PC-9 (cell line): ENCODE measurements around the gene PRUNE2.

ENCODE experiments used
- EZH2 ChIP-seq: fragments of 200-600 bp; sonication (generic); IDR thresholded peaks from 2 replicates; pipeline ENCODE4 v1.8.0; 2017; ENCODE audit warnings: antibody characterized with exemption, low read depth
- TF ChIP-seq, protein P1 (sequence below): fragments of 200-600 bp; sonication (generic); conservative IDR thresholded peaks from 2 replicates; pipeline ENCODE4 v1.6.1; 2017; ENCODE audit warnings: mixed run types, antibody characterized with exemption, mild to moderate bottlenecking, moderate library complexity

DNA sequence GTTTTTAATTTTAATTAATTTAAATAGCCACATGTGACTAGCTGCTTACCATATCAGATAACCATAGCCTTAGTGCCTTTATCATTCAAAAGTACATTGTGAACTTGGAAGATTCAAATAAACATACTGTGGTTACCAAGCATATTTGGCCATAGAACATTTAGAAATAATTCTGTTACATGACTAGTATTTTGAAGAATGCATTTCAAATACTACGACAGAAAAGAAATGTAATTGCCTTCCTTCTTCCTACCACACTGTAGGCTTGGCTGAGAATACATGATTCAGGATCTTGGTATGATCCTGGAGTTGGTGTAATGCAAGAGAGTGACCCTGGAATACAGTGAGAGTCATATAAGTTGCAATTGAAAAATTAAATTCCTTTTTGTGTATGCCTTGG, 251.3 kb downstream of the PRUNE2 start:
- TF ChIP-seq, protein P1, sequence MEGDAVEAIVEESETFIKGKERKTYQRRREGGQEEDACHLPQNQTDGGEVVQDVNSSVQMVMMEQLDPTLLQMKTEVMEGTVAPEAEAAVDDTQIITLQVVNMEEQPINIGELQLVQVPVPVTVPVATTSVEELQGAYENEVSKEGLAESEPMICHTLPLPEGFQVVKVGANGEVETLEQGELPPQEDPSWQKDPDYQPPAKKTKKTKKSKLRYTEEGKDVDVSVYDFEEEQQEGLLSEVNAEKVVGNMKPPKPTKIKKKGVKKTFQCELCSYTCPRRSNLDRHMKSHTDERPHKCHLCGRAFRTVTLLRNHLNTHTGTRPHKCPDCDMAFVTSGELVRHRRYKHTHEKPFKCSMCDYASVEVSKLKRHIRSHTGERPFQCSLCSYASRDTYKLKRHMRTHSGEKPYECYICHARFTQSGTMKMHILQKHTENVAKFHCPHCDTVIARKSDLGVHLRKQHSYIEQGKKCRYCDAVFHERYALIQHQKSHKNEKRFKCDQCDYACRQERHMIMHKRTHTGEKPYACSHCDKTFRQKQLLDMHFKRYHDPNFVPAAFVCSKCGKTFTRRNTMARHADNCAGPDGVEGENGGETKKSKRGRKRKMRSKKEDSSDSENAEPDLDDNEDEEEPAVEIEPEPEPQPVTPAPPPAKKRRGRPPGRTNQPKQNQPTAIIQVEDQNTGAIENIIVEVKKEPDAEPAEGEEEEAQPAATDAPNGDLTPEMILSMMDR = no peak
- no peak for TF ChIP-seq EZH2
